IMR-90 (cell line): ENCODE results near the gene PTRHD1. TPM values are rescaled to one million over a fixed set of nuclear protein-coding genes. Genes with fewer than 3 reads are reported as not detected.

Source experiments
- ATAC-seq: fragments of 200-7000 bp; cut with Tn5 transposase; 2 replicates; pipeline ENCODE4 v1.9.1; 2020; ENCODE audit warnings: low read depth, mild to moderate bottlenecking, moderate library complexity
- BruUV-seq: library from RNA; stranded (reverse); fragments of 400-500 nt; replicated peaks from 2 replicates; lab custom pipeline; 2021; lab: Mats Ljungman, UMichigan
- CTCF ChIA-PET: fragments of 300-600 bp; formaldehyde crosslinking; extraction: SDS; loops from one replicate; lab custom pipeline; 2021; ENCODE audit warnings: antibody characterized with exemption; lab: Yijun Ruan, JAX
- POLR2A ChIA-PET: fragments of 300-600 bp; sonication (Branson Sonifier 250); formaldehyde crosslinking; loops from one replicate; lab custom pipeline; 2022; ENCODE audit warnings: antibody characterized with exemption; ENCODE audit not compliant: unreplicated experiment; lab: Charles Lee
- DNase-seq: peaks from one replicate; pipeline ENCODE4 v3.0.0; 2013
- H2AFZ ChIP-seq: replicated peaks from 2 replicates; pipeline ENCODE3; 2013; ENCODE audit warnings: low read length, mild to moderate bottlenecking; ENCODE audit not compliant: poor library complexity
- H2AK5ac ChIP-seq: 2 replicates; pipeline ENCODE4 v1.6.1; 2013; ENCODE audit warnings: low read depth, low read length, inconsistent platforms
- H2AK9ac ChIP-seq: replicated peaks from 2 replicates; pipeline ENCODE3; 2013; ENCODE audit warnings: mild to moderate bottlenecking, low read depth, low read length, moderate library complexity; ENCODE audit not compliant: poor library complexity
- H2BK120ac ChIP-seq: 2 replicates; pipeline ENCODE4 v1.6.1; 2013; ENCODE audit warnings: low read depth, low read length, inconsistent platforms
- H2BK15ac ChIP-seq: 3 replicates; pipeline ENCODE4 v1.6.1; 2013; ENCODE audit warnings: low read depth, low read length, inconsistent platforms
- H2BK20ac ChIP-seq: 2 replicates; pipeline ENCODE4 v1.6.1; 2013; ENCODE audit warnings: low read depth, mild to moderate bottlenecking, inconsistent platforms, low read length, moderate library complexity
- H2BK5ac ChIP-seq: 2 replicates; pipeline ENCODE4 v1.6.1; 2013; ENCODE audit warnings: mild to moderate bottlenecking, low read depth, low read length, inconsistent platforms; ENCODE audit not compliant: poor library complexity, severe bottlenecking
- H3K14ac ChIP-seq: replicated peaks from 2 replicates; pipeline ENCODE4 v1.6.1; 2013; ENCODE audit warnings: low read depth, low read length, inconsistent platforms
- H3K18ac ChIP-seq: 2 replicates; pipeline ENCODE4 v1.6.1; 2013; ENCODE audit warnings: low read depth, low read length, control low read depth
- H3K23ac ChIP-seq: 2 replicates; pipeline ENCODE4 v1.6.1; 2013; ENCODE audit warnings: low read depth, low read length, inconsistent platforms
- H3K27ac ChIP-seq: 2 replicates; pipeline ENCODE4 v1.5.1; 2013; ENCODE audit warnings: mild to moderate bottlenecking, control low read depth, low read length; ENCODE audit not compliant: insufficient read depth
- H3K27me3 ChIP-seq: 2 replicates; pipeline ENCODE4 v1.6.1; 2013; ENCODE audit warnings: low read length; ENCODE audit not compliant: control insufficient read depth, insufficient read depth
- H3K36me3 ChIP-seq: 2 replicates; pipeline ENCODE4 v1.6.1; 2013; ENCODE audit warnings: low read length, mixed read lengths; ENCODE audit not compliant: control insufficient read depth, insufficient read depth
- H3K4ac ChIP-seq: 2 replicates; pipeline ENCODE4 v1.6.1; 2013; ENCODE audit warnings: low read depth, low read length, inconsistent platforms
- H3K4me1 ChIP-seq: 2 replicates; pipeline ENCODE4 v1.6.1; 2013; ENCODE audit warnings: low read length, mixed read lengths; ENCODE audit not compliant: control insufficient read depth, insufficient read depth
- H3K4me2 ChIP-seq: 2 replicates; pipeline ENCODE4 v1.6.1; 2013; ENCODE audit warnings: low read depth, mild to moderate bottlenecking, control low read depth, low read length, moderate library complexity
- H3K4me3 ChIP-seq: 2 replicates; pipeline ENCODE4 v1.5.1; 2013; ENCODE audit warnings: low read depth, mild to moderate bottlenecking, control low read depth, low read length, moderate library complexity; ENCODE audit not compliant: insufficient read depth
- H3K56ac ChIP-seq: 2 replicates; pipeline ENCODE4 v1.6.1; 2013; ENCODE audit warnings: low read length, inconsistent platforms; ENCODE audit not compliant: insufficient read depth; ENCODE audit errors: extremely low read depth
- H3K79me1 ChIP-seq, 2 experiments: 2 replicates each; pipeline ENCODE4 v1.6.1; 2013; ENCODE audit warnings: low read length in 2 of 2, inconsistent platforms in 1 of 2, low read depth in 1 of 2
- H3K9ac ChIP-seq: 2 replicates; pipeline ENCODE4 v1.6.1; 2013; ENCODE audit warnings: low read depth, low read length, control low read depth
- H3K9me1 ChIP-seq: 2 replicates; pipeline ENCODE4 v1.6.1; 2013; ENCODE audit warnings: low read length, inconsistent platforms; ENCODE audit not compliant: insufficient read depth
- H3K9me3 ChIP-seq: 2 replicates; pipeline ENCODE4 v1.6.1; 2013; ENCODE audit warnings: low read length; ENCODE audit not compliant: control insufficient read depth, insufficient read depth
- H4K20me1 ChIP-seq: 2 replicates; pipeline ENCODE4 v1.6.1; 2013; ENCODE audit warnings: low read length, inconsistent platforms; ENCODE audit not compliant: insufficient read depth
- H4K5ac ChIP-seq: 2 replicates; pipeline ENCODE4 v1.6.1; 2013; ENCODE audit warnings: mild to moderate bottlenecking, low read depth, low read length, control low read depth
- H4K8ac ChIP-seq, 2 experiments: 2 replicates each; pipeline ENCODE4 v1.6.1; 2013; ENCODE audit warnings: low read depth in 2 of 2, low read length in 2 of 2, control low read depth in 1 of 2, inconsistent platforms in 1 of 2
- H4K91ac ChIP-seq: 2 replicates; pipeline ENCODE4 v1.6.1; 2013; ENCODE audit warnings: low read depth, low read length, inconsistent platforms; ENCODE audit not compliant: insufficient read depth
- BHLHE40 ChIP-seq: fragments of 150-350 bp; IDR thresholded peaks from 2 replicates; pipeline ENCODE4 v1.6.1; 2016; ENCODE audit warnings: mild to moderate bottlenecking, low read depth, low read length
- CEBPB ChIP-seq: IDR thresholded peaks from 2 replicates; pipeline ENCODE4 v1.6.1; 2012; ENCODE audit warnings: low read depth, low read length, improper control_type of control experiment
- CHD1 ChIP-seq: IDR thresholded peaks from 2 replicates; pipeline ENCODE4 v1.6.1; 2012; ENCODE audit warnings: low read depth, low read length, improper control_type of control experiment
- FOS ChIP-seq: fragments of 150-350 bp; IDR thresholded peaks from 2 replicates; pipeline ENCODE4 v1.6.1; 2016; ENCODE audit warnings: low read depth, low read length
- MAFK ChIP-seq: IDR thresholded peaks from 2 replicates; pipeline ENCODE4 v1.6.1; 2012; ENCODE audit warnings: low read depth, low read length, improper control_type of control experiment
- MAZ ChIP-seq: IDR thresholded peaks from 2 replicates; pipeline ENCODE4 v1.6.1; 2012; ENCODE audit warnings: low read depth, mild to moderate bottlenecking, low read length, improper control_type of control experiment, moderate library complexity, borderline replicate concordance
- MXI1 ChIP-seq: IDR thresholded peaks from 2 replicates; pipeline ENCODE4 v1.6.1; 2012; ENCODE audit warnings: low read depth, mild to moderate bottlenecking, low read length, moderate library complexity, borderline replicate concordance
- NFE2L2 ChIP-seq: fragments of 150-350 bp; IDR thresholded peaks from 2 replicates; pipeline ENCODE4 v1.6.1; 2016; ENCODE audit warnings: low read depth, mild to moderate bottlenecking, low read length
- POLR2A ChIP-seq: IDR thresholded peaks from 2 replicates; pipeline ENCODE4 v1.6.1; 2012; ENCODE audit warnings: mild to moderate bottlenecking, low read depth, low read length
- RAD21 ChIP-seq: IDR thresholded peaks from 2 replicates; pipeline ENCODE4 v1.6.1; 2012; ENCODE audit warnings: low read length, improper control_type of control experiment
- RCOR1 ChIP-seq: IDR thresholded peaks from 2 replicates; pipeline ENCODE4 v1.6.1; 2012; ENCODE audit warnings: mild to moderate bottlenecking, low read length, improper control_type of control experiment; ENCODE audit not compliant: insufficient replicate concordance
- RFX5 ChIP-seq: IDR thresholded peaks from 2 replicates; pipeline ENCODE4 v1.8.0; 2012; ENCODE audit warnings: low read depth, mild to moderate bottlenecking, low read length, moderate library complexity
- USF2 ChIP-seq: fragments of 150-350 bp; IDR thresholded peaks from 2 replicates; pipeline ENCODE4 v1.6.1; 2017; ENCODE audit warnings: mild to moderate bottlenecking, antibody characterized with exemption, low read length, low read depth
- WGBS, 2 experiments: methylation state at CpG; one replicate each; pipeline versions ENCODE4 v1.1.5 to v1.1.7; 2013; ENCODE audit warnings: missing lambda C conversion rate in 2 of 2; ENCODE audit not compliant: insufficient read length in 1 of 2; ENCODE audit errors: extremely low coverage in 2 of 2; 5-methylcytosine and 5-hydroxymethylcytosine counted together
- dilution Hi-C: fragments of 300-500 bp; cut with HindIII; formaldehyde crosslinking; loops from one replicate; pipeline ENCODE4 v1.14.3; 2018; ENCODE audit warnings: low sequenced_read_pairs; ENCODE audit not compliant: unreplicated experiment
- in situ Hi-C: fragments of 300-500 bp; cut with MboI; formaldehyde crosslinking; loops from 3 replicates; pipeline ENCODE4 v1.14.3; 2019; ENCODE audit warnings: low sequenced_read_pairs, inconsistent platforms, mixed read lengths
- intact Hi-C: fragments of 100-400 bp; cut with micrococcal nuclease; formaldehyde crosslinking; loops from 2 replicates; pipeline ENCODE4 v1.10.0; 2022
- polyA plus RNA-seq, 3 experiments: library from polyadenylated mRNA; depleted of rRNA; stranded (reverse); fragments of >200 nt; gene quantifications; 2 replicates each; pipeline ENCODE4 v1.2.3, GENCODE V29; 2012; ENCODE audit warnings: low replicate concordance in 1 of 3
- total RNA-seq: library from RNA; depleted of rRNA; stranded (reverse); fragments of >200 nt; gene quantifications from 2 replicates; pipeline ENCODE4 v1.2.3, GENCODE V29; 2012
- TF ChIP-seq, protein P1 (sequence below): conservative IDR thresholded peaks from 2 replicates; pipeline ENCODE4 v1.5.1; 2012; ENCODE audit warnings: mild to moderate bottlenecking, low read depth, low read length, improper control_type of control experiment
- TF ChIP-seq, protein P2 (sequence below): fragments of 150-350 bp; IDR thresholded peaks from 2 replicates; pipeline ENCODE4 v1.6.1; 2016; ENCODE audit warnings: low read depth, mild to moderate bottlenecking, low read length, moderate library complexity, borderline replicate concordance

Gene PTRHD1
- total and polyA plus RNA-seq, 2 of the 4 experiments (the other 2 are of a cell fraction): 11.7 to 30.9 TPM

DNA sequence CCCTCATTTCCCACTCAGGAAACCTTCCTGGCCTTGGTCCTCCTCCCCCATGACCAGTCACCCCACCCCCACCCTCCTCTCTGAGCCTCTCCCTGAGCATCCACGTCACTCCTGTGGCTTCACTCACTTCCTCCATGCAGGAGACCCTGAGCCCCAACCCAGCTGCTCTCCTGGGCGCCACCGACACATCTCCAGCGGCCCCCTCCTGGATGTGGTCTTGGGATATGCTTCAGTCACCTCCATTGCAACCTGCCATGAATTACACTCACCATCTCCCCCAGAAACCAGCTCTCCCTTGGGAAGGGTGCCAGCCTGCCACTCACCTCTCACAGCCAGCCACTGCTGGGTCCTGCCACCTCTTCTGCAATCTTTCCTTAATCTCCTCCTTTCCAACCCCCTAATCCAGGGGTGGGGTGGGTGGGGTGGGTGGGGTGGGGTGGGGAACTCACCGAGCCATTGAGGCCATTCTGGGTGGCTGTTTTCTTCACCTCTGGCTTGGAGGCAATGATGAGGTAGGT is 44.9 kb upstream of the PTRHD1 start:
- Histone ChIP-seq H2AK5ac (no peak overlapping the region), H3K23ac (no peak overlapping the region), H3K9me3 (no peaks in the 10 kb centered on the region), H2BK20ac (no peak overlapping the region), H3K4me3 (no peak overlapping the region), H3K14ac (no peak overlapping the region), H3K9ac (no peak overlapping the region), H2AFZ (no peak overlapping the region), H2BK5ac (no peak overlapping the region), H2AK9ac (no peak overlapping the region), H3K4me2 (no peak overlapping the region), H3K9me1 (0 out of 2 replicates have a peak, but pooled peaks cover 3% of the 10 kb centered on the region), H3K4ac (no peak overlapping the region), H3K18ac (no peak overlapping the region), H3K56ac (no peak overlapping the region), H3K4me1 (no peaks in the 10 kb centered on the region), H3K27ac (no peak overlapping the region), H4K5ac (no peak overlapping the region), H2BK15ac (no peak overlapping the region), H4K8ac (no peak overlapping the region), H3K27me3 (no peaks in the 10 kb centered on the region), H3K79me1 (no peaks in the 10 kb centered on the region), H3K36me3 (peaks cover 49% of the 10 kb centered on the region), H4K20me1 (no peaks in the 10 kb centered on the region), H2BK120ac (no peak overlapping the region), H4K91ac (no peak overlapping the region)
- POLR2A ChIA-PET: interaction anchor here (0.5 kb wide), 1 partner anchor 934 kb away, joined by 3 read pairs; no protein-coding TSS in a partner anchor
- intact Hi-C loops (loop anchor here (10.0 kb wide), 2 partner anchors 287 to 357 kb away; no protein-coding TSS in a partner anchor), dilution Hi-C loops (no loop called here), in situ Hi-C loops (no loop called here)
- CTCF ChIA-PET: no interaction called here
- TF ChIP-seq MXI1 (no peak), RCOR1 (no peak), NFE2L2 (no peak), POLR2A (no peak), USF2 (no peak), MAFK (no peak), RAD21 (no peak), MAZ (no peak), FOS (no peak), CEBPB (no peak), CHD1 (no peak), RFX5 (no peak), BHLHE40 (no peak)
- TF ChIP-seq, protein P1, sequence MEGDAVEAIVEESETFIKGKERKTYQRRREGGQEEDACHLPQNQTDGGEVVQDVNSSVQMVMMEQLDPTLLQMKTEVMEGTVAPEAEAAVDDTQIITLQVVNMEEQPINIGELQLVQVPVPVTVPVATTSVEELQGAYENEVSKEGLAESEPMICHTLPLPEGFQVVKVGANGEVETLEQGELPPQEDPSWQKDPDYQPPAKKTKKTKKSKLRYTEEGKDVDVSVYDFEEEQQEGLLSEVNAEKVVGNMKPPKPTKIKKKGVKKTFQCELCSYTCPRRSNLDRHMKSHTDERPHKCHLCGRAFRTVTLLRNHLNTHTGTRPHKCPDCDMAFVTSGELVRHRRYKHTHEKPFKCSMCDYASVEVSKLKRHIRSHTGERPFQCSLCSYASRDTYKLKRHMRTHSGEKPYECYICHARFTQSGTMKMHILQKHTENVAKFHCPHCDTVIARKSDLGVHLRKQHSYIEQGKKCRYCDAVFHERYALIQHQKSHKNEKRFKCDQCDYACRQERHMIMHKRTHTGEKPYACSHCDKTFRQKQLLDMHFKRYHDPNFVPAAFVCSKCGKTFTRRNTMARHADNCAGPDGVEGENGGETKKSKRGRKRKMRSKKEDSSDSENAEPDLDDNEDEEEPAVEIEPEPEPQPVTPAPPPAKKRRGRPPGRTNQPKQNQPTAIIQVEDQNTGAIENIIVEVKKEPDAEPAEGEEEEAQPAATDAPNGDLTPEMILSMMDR: no peak
- TF ChIP-seq, protein P2, sequence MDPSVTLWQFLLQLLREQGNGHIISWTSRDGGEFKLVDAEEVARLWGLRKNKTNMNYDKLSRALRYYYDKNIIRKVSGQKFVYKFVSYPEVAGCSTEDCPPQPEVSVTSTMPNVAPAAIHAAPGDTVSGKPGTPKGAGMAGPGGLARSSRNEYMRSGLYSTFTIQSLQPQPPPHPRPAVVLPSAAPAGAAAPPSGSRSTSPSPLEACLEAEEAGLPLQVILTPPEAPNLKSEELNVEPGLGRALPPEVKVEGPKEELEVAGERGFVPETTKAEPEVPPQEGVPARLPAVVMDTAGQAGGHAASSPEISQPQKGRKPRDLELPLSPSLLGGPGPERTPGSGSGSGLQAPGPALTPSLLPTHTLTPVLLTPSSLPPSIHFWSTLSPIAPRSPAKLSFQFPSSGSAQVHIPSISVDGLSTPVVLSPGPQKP: no peak
- ATAC-seq (no peak), DNase-seq (no peak)
- BruUV-seq: no TSS peak
- no CpG with 5 or more reads among the region's 5 CpGs for WGBS, 2 experiments
